Measurements from ENCODE around the gene SNAP29.
"Not testable (repeated sequence)": the region's sequence is repeated elsewhere in the genome, so short reads cannot be mapped to it uniquely, and the experiment has no call there.

The SNAP29 gene

GRCh38 chr22:20825624-20826023, 33.2 kb upstream of the SNAP29 start:
- H3K4me3 ChIP-seq (ENCODE audit: low read length): no peak overlapping the region
- no peak for TF ChIP-seq ZNF274 (IDR thresholded peaks at IDR 0.05; ENCODE audit: low read depth, low read length)

DNA sequence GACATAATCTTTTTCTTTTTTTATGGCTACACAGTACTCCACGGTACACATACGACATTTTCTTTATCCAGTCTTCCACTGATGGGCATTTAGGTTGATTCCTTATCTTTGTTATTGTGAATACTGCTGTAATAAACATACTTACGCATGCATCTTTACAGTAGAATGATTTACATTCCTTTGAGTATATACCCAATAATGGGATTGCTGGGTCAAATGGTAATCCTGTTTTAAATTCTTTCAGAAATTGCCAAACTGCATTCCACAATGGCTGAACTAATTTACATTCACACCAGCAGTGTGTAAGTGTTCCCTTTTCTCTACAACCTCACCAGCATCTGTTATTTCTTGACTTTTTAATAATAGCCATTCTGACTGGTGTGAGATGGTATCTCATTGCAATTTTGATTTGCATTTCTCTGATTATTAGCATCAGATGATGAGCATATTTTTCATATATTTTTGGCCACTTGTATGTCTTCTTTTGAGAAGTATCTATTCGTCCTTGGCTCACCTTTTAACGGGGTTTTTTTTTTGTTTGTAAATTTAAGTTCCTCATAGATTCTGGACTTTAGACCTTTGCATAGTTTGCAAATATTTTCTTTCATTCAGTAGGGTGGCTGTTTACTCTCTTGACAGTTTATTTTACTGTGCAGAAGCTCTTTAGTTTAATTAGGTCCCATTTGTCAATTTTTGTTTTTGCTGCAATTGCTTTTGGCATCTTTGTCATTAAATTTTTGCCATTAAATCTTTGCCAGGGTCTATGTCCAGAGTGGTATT, 32.2 kb upstream of the SNAP29 start:
- not testable (repeated sequence) for H3K4me3 ChIP-seq (ENCODE audit: low read length)

DNA sequence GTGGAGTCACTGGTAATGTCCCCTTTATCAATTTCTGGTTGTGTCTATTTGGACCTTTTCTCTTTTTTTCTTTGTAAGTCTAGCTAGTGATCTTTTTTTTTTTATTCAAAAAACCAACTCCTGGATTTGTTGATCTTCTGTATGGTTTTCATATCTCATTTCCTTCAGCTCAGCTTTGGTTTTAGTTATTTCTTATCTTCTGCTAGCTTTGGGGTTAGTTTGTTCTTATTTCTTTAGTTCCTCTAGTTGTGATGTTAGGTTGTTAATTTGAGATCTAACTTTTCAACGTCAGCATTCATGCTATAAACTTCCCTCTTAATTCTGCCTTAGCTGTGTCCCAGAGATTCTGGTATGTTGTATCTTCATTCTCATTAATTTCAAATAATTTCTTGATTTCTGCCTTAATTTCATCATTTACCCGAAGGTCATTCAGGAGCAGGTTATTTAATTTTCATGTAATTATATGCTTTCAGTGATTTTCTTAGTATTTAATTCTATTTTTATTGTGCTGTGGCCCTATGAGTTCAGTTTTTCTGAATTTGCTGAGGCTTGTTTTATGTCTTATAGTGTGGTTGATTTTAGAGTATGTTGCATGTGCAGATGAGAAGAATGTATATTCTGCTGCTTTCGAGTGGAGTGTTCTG, 29.2 kb upstream of the SNAP29 start:
- no peak for TF ChIP-seq ZNF274 (IDR thresholded peaks at IDR 0.05; ENCODE audit: low read depth, low read length)

DNA sequence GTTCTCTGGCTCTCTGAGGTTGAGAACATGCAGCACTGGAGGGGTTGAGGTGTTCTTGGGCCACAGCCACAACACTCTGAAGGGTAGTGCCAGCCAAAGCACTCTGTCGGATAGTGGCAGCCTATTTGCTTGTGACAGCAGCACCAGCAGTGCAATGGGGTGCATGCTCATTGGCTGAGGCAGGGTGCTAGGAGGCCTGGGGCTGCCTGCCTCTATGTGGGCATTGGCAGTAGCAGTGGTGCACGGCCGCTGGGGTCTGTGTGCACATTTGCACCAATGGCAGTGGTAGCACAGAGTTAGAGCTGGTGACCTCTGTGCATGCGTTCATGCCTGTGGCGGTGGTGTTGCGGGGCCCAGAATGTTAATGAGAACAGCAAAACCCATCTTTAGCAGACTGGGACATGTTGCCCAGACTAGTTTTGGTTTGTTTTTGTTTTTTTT, 25.6 kb upstream of the SNAP29 start:
- no peak overlapping the region for H3K4me3 ChIP-seq (ENCODE audit: low read length)
- TF ChIP-seq ZNF274 (IDR thresholded peaks at IDR 0.05; ENCODE audit: low read depth, low read length): no peak

More for the DNA sequence above, 29.2 kb upstream of the SNAP29 start:
- H3K4me3 ChIP-seq (ENCODE audit: low read length): no peak overlapping the region

DNA sequence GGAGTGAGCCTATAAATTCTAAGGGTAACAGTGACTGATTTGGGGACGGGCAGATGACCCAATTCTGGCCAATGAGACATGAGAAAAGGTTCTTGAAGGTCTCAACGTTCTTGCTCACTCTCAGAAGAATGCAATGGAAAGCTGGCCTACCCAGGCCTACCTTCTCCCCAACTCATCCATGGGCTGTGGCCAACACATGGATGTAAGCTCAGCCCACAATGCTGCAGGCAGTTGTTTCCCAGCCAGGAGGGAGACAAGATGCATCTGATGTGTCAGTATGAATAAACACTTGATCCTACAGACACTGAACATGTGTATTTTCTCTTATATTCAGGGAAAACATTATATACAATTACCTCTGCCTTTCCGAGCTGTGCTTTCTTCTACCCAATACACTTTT, 24.6 kb upstream of the SNAP29 start:
- H3K4me3 ChIP-seq (ENCODE audit: low read length): no peak overlapping the region
- TF ChIP-seq ZNF274 (IDR thresholded peaks at IDR 0.05; ENCODE audit: low read depth, low read length): no peak

DNA sequence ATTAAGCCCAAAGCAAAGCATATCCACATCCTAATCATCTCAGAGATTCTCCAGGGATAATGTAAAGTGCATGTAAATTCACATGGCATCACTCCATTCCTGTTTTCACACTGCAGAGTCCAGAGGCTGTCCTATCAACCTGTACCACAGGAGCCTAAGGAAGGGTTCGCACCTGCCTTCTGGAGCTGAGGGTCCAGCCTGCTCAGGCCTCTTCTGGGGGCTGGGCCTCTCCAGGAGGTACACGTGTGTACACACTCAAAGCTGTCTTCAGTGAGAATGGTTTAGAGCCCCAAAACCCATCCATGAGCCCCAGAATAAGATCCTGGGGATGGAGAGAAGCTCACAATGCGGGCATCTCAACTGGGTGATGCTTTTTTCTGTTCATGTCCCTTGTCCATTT, 24.1 kb upstream of the SNAP29 start:
- TF ChIP-seq ZNF274 (IDR thresholded peaks at IDR 0.05; ENCODE audit: low read depth, low read length): no peak
- no peak overlapping the region for H3K4me3 ChIP-seq (ENCODE audit: low read length)

- no peak for TF ChIP-seq ZNF274 (IDR thresholded peaks at IDR 0.05; ENCODE audit: low read depth, low read length)
- H3K4me3 ChIP-seq (ENCODE audit: low read length): no peak overlapping the region
These were observed 21.6 kb upstream of the SNAP29 start for GRCh38 chr22:20836987-20837823.

DNA sequence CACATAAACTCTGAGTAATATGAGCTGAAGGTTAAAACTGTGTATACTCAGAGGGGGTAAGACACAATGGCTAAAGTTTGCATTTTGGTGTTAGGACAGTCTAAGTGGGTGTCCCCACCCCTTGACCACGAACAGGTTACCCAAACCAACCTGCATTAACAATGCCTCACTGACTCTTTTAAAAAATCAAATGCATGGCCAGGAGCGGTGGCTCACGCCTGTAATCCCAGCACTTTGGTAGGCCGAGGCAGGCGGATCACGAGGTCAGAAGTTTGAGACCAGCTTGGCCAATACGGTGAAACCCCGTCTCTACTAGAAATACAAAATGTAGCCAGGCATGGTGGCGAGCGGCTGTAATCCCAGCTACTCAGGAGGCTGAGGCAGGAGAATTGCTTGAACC, 19.5 kb upstream of the SNAP29 start:
- H3K4me3 ChIP-seq (ENCODE audit: low read length): not testable (repeated sequence)

DNA sequence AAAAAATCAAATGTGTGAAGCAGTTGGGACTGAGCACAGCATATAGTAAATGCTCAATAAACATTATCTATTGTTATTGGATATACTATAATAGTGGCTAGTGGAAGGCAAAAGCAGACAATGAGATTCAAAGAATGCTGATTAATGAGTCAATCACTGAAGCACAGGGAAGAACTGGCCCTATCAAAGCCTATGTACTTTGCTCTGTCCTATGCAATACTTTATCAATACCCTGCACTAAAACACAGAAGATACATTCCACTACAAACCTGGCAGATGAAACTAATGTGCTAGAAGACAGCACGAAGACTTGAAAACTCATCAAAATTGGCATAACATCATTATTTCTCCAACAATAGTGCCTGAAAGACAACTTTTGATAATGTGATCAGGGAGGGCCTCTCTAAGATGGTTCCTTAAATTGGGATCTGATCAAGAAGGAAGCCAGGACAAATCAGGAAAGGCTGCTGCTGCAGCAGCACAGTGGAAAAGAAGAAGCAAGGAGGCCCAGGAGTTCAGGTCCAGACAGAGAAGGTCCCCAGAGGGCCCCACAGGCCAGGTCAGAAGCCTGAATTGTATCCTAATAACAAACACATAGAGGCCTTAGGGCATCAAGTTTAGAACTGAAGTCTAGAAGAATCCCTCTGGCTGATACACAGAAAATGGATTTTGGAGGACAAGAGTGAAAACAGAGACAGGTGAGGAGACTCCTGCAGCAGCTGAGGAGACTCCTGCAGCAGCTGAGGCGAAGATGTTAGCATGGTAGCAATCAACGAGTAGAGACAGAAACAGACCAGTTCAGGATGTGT, 18.8 kb upstream of the SNAP29 start:
- no peak for TF ChIP-seq ZNF274 (IDR thresholded peaks at IDR 0.05; ENCODE audit: low read depth, low read length)
- no peak overlapping the region for H3K4me3 ChIP-seq (ENCODE audit: low read length)

DNA sequence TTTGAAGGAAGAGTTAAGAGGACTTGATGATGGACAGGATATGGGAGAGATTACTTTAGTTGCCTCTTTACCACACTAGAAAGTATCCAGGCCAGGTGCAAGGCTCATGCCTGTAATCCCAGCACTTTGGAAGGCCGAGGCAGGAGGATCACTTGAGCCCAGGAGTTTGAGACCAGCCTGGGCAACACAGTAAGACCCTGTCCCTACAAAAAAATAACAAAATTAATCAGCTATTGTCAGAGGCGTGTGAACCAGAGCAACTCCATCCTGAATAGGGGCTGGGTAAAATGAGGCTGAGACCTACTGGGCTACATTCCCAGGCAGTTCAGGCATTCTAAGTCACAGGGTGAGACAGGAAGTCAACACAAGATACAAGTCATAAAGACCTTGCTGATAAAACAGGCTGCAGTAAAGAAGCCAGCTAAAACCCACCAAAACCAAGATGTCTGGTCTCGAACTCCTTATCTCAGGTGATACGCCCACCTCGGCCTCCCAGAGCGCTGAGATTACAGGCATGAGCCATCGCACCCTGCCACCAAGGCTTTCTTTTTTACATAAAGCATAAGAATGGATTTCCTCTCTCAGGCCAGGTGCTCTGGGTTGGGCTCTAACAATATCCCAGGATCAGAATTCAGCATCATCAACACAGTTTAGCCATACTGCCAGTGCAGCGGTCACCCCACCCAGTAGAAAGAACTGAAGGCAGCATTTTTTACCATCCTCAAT, 18.0 kb upstream of the SNAP29 start:
- TF ChIP-seq ZNF274 (IDR thresholded peaks at IDR 0.05; ENCODE audit: low read depth, low read length): no peak
- no peak overlapping the region for H3K4me3 ChIP-seq (ENCODE audit: low read length)

GRCh38 chr22:20843501-20843900, 15.3 kb upstream of the SNAP29 start:
- TF ChIP-seq ZNF274 (IDR thresholded peaks at IDR 0.05; ENCODE audit: low read depth, low read length): no peak

GRCh38 chr22:20844055-20845037, 14.5 kb upstream of the SNAP29 start:
- no peak overlapping the region for H3K4me3 ChIP-seq (ENCODE audit: low read length)
- TF ChIP-seq ZNF274 (IDR thresholded peaks at IDR 0.05; ENCODE audit: low read depth, low read length): no peak

More at GRCh38 chr22:20843501-20843900, 15.3 kb upstream of the SNAP29 start:
- no peak overlapping the region for H3K4me3 ChIP-seq (ENCODE audit: low read length)

Measured in GM08714 (cell line).